ENCODE results near the gene CNPPD1. TPM values are rescaled to one million over a fixed set of nuclear protein-coding genes. Genes with fewer than 3 reads are reported as not detected.

CNPPD1 gene
- total RNA-seq, 1 donor from 2014 or later: 43.1 TPM

DNA sequence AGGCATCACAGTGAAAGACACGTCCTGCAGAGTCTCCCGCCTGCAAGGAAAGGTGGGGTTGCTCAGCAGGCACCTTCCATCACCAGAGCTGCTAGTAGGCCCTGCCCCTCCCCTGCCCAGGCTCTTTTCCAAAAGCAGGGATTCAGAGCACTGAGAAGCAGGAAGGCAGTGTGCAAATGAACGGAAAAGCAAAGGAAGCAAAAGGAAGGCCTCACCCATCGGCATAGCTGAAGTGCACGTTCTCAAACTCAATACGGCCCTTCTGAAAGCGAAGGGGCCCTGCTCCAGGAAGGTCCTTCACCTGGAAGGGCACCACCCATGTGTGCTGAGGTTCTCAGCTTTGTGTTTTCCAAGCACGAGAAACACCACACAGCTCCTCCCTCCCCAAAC, 36.3 kb upstream of the CNPPD1 start:
- TF ChIP-seq, protein P1, sequence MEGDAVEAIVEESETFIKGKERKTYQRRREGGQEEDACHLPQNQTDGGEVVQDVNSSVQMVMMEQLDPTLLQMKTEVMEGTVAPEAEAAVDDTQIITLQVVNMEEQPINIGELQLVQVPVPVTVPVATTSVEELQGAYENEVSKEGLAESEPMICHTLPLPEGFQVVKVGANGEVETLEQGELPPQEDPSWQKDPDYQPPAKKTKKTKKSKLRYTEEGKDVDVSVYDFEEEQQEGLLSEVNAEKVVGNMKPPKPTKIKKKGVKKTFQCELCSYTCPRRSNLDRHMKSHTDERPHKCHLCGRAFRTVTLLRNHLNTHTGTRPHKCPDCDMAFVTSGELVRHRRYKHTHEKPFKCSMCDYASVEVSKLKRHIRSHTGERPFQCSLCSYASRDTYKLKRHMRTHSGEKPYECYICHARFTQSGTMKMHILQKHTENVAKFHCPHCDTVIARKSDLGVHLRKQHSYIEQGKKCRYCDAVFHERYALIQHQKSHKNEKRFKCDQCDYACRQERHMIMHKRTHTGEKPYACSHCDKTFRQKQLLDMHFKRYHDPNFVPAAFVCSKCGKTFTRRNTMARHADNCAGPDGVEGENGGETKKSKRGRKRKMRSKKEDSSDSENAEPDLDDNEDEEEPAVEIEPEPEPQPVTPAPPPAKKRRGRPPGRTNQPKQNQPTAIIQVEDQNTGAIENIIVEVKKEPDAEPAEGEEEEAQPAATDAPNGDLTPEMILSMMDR (IDR thresholded peaks at IDR 0.05): no peak
- Mint-ChIP-seq H3K4me3 (ENCODE audit: unreplicated experiment) (no peak overlapping the region), H3K36me3 (ENCODE audit: low read depth) (peaks cover 17% of the 10 kb centered on the region), H3K27me3 (ENCODE audit: low read depth) (no peaks in the 10 kb centered on the region), H3K4me1 (ENCODE audit: low read depth) (peaks cover 23% of the 10 kb centered on the region), H3K9me3 (ENCODE audit: low read depth) (no peaks in the 10 kb centered on the region), H3K27ac (ENCODE audit: unreplicated experiment) (no peak overlapping the region)
- no peak for DNase-seq (ENCODE audit: low spot score)

GRCh38 chr2:219210886-219211362, 34.2 kb upstream of the CNPPD1 start:
- H3K4me3 Mint-ChIP-seq (ENCODE audit: unreplicated experiment): no peak overlapping the region
- H3K36me3 Mint-ChIP-seq (ENCODE audit: low read depth): peaks cover 17% of the 10 kb centered on the region
- no peak for DNase-seq (ENCODE audit: low spot score)
- peak overlapping the region; percentile 49 for H3K27ac Mint-ChIP-seq (ENCODE audit: unreplicated experiment)
- no peaks in the 10 kb centered on the region for H3K27me3 Mint-ChIP-seq (ENCODE audit: low read depth)
- peaks cover 26% of the 10 kb centered on the region for H3K4me1 Mint-ChIP-seq (ENCODE audit: low read depth)
- H3K9me3 Mint-ChIP-seq (ENCODE audit: low read depth): no peaks in the 10 kb centered on the region
- TF ChIP-seq, protein P1 (IDR thresholded peaks at IDR 0.05): no peak

DNA sequence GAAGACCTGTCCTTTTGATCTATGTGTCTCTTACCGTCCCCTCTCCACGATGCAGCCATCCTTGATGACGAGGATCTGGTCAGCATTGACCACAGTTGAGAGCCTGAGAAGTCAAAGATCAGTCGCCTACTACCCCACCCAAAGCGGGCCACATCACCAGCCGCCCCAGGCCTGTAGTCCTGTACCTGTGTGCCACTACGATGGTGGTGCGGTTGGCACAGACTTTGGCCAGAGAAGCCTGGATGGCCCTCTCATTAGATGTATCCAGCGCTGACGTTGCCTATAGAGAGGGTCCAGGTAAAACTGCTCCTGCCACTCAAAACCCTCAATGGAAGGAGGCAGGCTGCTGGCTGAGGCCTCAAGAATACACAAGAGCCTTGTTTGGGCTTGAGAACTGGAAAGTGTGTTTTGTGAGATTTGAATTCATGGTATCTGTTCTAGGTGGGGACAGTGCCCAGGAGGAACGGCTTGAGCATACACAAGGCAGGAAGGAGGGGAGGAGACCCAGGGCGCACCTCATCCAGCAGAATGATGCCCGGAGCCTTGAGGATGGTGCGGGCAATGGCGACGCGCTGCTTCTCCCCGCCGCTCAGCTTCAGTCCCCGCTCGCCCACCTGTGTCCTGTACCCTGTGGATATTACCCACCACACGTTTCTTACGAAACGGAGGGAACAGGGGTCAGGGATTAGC, 33.6 kb upstream of the CNPPD1 start:
- TF ChIP-seq, protein P1 (IDR thresholded peaks at IDR 0.05): no peak
- no peaks in the 10 kb centered on the region for H3K9me3 Mint-ChIP-seq (ENCODE audit: low read depth)
- H3K27ac Mint-ChIP-seq (ENCODE audit: unreplicated experiment): peak overlapping the region; percentile 8
- peaks cover 17% of the 10 kb centered on the region for H3K36me3 Mint-ChIP-seq (ENCODE audit: low read depth)
- H3K4me3 Mint-ChIP-seq (ENCODE audit: unreplicated experiment): no peak overlapping the region
- H3K27me3 Mint-ChIP-seq (ENCODE audit: low read depth): no peaks in the 10 kb centered on the region
- H3K4me1 Mint-ChIP-seq (ENCODE audit: low read depth): peaks cover 26% of the 10 kb centered on the region
- no peak for DNase-seq (ENCODE audit: low spot score)

- TF ChIP-seq, protein P1 (IDR thresholded peaks at IDR 0.05): no peak
- no peaks in the 10 kb centered on the region for H3K27me3 Mint-ChIP-seq (ENCODE audit: low read depth)
- H3K4me3 Mint-ChIP-seq (ENCODE audit: unreplicated experiment): no peak overlapping the region
- peaks cover under 1% of the 10 kb centered on the region for H3K9me3 Mint-ChIP-seq (ENCODE audit: low read depth)
- peak overlapping the region; percentile 22 for H3K27ac Mint-ChIP-seq (ENCODE audit: unreplicated experiment)
- H3K36me3 Mint-ChIP-seq (ENCODE audit: low read depth): peaks cover 14% of the 10 kb centered on the region
- DNase-seq (ENCODE audit: low spot score): no peak
- H3K4me1 Mint-ChIP-seq (ENCODE audit: low read depth): peaks cover 26% of the 10 kb centered on the region
Observed at GRCh38 chr2:219209236-219210195, 32.8 kb upstream of the CNPPD1 start.
